PC-9 (cell line): ENCODE results near the gene RNF227.

Experiments used
- EZH2 ChIP-seq: fragments of 200-600 bp; sonication (generic); IDR thresholded peaks from 2 replicates; pipeline ENCODE4 v1.8.0; 2017; ENCODE audit warnings: antibody characterized with exemption, low read depth
- TF ChIP-seq, protein P1 (sequence below): fragments of 200-600 bp; sonication (generic); conservative IDR thresholded peaks from 2 replicates; pipeline ENCODE4 v1.6.1; 2017; ENCODE audit warnings: mixed run types, antibody characterized with exemption, mild to moderate bottlenecking, moderate library complexity

DNA sequence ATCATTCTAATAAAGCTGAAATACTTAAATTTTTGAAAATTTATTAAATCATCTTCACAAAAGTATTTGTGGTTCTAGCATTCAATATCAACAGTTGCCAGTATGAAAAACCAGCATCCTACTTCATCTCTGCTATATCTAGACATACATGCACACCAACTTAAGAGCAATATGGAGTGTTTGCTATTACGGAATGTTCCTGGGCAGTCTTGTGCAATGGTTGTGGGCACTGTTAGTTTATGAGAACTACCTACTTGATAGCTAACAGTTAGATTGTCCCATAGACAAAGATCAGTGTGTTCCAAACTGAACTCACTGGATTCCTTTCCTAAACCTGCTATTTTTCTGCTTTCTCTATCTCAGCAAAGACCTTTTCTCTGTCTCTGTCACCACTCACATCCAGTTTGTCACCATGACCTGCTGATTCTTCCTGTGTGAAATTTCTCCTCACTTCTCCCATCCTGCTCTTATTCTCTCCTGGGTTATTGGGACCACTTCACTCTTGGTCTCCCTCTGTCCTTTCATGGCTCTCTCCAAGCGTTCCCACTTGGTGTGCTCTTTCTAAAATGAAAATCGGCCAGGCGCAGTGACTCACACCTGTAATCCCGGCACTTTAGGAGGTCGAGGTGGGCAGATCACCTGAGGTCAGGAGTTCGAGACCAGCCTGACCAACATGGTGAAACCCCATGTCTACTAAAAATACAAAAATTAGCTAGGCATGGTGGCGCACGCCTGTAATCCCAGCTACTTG lies 43.6 kb upstream of the RNF227 start:
- TF ChIP-seq, protein P1, sequence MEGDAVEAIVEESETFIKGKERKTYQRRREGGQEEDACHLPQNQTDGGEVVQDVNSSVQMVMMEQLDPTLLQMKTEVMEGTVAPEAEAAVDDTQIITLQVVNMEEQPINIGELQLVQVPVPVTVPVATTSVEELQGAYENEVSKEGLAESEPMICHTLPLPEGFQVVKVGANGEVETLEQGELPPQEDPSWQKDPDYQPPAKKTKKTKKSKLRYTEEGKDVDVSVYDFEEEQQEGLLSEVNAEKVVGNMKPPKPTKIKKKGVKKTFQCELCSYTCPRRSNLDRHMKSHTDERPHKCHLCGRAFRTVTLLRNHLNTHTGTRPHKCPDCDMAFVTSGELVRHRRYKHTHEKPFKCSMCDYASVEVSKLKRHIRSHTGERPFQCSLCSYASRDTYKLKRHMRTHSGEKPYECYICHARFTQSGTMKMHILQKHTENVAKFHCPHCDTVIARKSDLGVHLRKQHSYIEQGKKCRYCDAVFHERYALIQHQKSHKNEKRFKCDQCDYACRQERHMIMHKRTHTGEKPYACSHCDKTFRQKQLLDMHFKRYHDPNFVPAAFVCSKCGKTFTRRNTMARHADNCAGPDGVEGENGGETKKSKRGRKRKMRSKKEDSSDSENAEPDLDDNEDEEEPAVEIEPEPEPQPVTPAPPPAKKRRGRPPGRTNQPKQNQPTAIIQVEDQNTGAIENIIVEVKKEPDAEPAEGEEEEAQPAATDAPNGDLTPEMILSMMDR = no peak
- TF ChIP-seq EZH2 = no peak
